Measurements from ENCODE around the gene AK8. TPM values are rescaled to one million over a fixed set of nuclear protein-coding genes. Genes with fewer than 3 reads are reported as not detected.

The AK8 gene
- total and polyA plus RNA-seq, 2 of the 4 experiments (the other 2 are of a cell fraction): under 0.01 to 0.09 TPM

DNA sequence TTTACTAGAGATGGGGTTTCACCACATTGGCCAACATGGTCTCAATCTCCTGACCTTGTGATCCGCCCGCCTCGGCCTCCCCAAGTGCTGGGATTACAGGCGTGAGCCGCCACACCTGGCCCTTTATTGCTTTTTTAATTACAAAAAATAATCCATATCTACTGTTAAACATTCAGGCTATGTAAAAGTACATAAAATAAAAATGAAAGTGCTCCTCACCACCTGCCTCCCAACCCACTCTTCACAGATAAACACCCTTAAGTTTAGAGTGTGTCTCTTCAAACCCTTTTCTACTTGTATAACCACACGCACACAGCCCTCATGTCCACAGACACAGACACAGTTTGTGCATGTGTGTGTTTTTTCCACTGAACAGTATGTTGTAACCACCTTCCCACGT, 49.6 kb upstream of the AK8 start:
- no CpG with 5 or more reads among the region's 7 CpGs for WGBS, 2 experiments (ENCODE audit: extremely low coverage in 2 of 2, insufficient read length in 1 of 2)
- POLR2A ChIA-PET (ENCODE audit: unreplicated experiment): no interaction called here

More for the DNA sequence above, 49.6 kb upstream of the AK8 start:
- no peak overlapping the region for H2BK5ac ChIP-seq (ENCODE audit: low read depth, low read length, poor library complexity, severe bottlenecking)
- H3K9ac ChIP-seq (ENCODE audit: low read depth, low read length): no peak overlapping the region
- H3K23ac ChIP-seq (ENCODE audit: low read depth, low read length): no peak overlapping the region
- peaks cover 6% of the 10 kb centered on the region; the same call in 1 of the 2 replicates for H3K9me1 ChIP-seq (ENCODE audit: insufficient read depth, low read length)
- H3K27ac ChIP-seq (ENCODE audit: insufficient read depth, low read length): no peak overlapping the region
- H4K20me1 ChIP-seq (ENCODE audit: insufficient read depth, low read length): peaks cover 2% of the 10 kb centered on the region; the same call in 1 of the 2 replicates
- no peak overlapping the region for H4K5ac ChIP-seq (ENCODE audit: low read depth, low read length)
- H3K36me3 ChIP-seq (ENCODE audit: control insufficient read depth, insufficient read depth, low read length): peaks cover 26% of the 10 kb centered on the region
- peaks cover 8% of the 10 kb centered on the region for H3K4me1 ChIP-seq (ENCODE audit: control insufficient read depth, insufficient read depth, low read length)
- H2AK9ac ChIP-seq (replicated peaks; ENCODE audit: low read depth, low read length, poor library complexity): no peak overlapping the region
- BruUV-seq (replicated peaks): no TSS peak
- H3K27me3 ChIP-seq (ENCODE audit: control insufficient read depth, insufficient read depth, low read length): no peaks in the 10 kb centered on the region
- in situ Hi-C loops (cut with MboI; ENCODE audit: low sequenced_read_pairs): no loop called here
- H2BK120ac ChIP-seq (ENCODE audit: low read depth, low read length): no peak overlapping the region
- H3K9me3 ChIP-seq (ENCODE audit: control insufficient read depth, insufficient read depth, low read length): no peaks in the 10 kb centered on the region
- no peak overlapping the region for H3K4ac ChIP-seq (ENCODE audit: low read depth, low read length)
- H3K18ac ChIP-seq (ENCODE audit: low read depth, low read length): no peak overlapping the region
- no peak overlapping the region for H3K4me3 ChIP-seq (ENCODE audit: insufficient read depth, low read depth, low read length)
- intact Hi-C loops (cut with micrococcal nuclease): no loop called here
- no peak overlapping the region for H3K4me2 ChIP-seq (ENCODE audit: low read depth, low read length)
- no peak overlapping the region for H3K56ac ChIP-seq (ENCODE audit: extremely low read depth, insufficient read depth, low read length)
- peaks cover 16 to 35% of the 10 kb centered on the region in 2 experiments; a peak in 3 of 4 replicates for H3K79me1 ChIP-seq (ENCODE audit: low read depth in 1 of 2, low read length in 2 of 2)
- TF ChIP-seq, protein P1, sequence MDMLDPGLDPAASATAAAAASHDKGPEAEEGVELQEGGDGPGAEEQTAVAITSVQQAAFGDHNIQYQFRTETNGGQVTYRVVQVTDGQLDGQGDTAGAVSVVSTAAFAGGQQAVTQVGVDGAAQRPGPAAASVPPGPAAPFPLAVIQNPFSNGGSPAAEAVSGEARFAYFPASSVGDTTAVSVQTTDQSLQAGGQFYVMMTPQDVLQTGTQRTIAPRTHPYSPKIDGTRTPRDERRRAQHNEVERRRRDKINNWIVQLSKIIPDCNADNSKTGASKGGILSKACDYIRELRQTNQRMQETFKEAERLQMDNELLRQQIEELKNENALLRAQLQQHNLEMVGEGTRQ (IDR thresholded peaks at IDR 0.05; ENCODE audit: low read depth, low read length): no peak
- H4K91ac ChIP-seq (ENCODE audit: insufficient read depth, low read depth, low read length): no peak overlapping the region
- DNase-seq: no peak
- ATAC-seq (ENCODE audit: low read depth): no peak
- dilution Hi-C loops (cut with HindIII; ENCODE audit: low sequenced_read_pairs, unreplicated experiment): no loop called here
- H2AFZ ChIP-seq (replicated peaks; ENCODE audit: low read length, poor library complexity): no peak overlapping the region
- no peak overlapping the region for H4K8ac ChIP-seq (ENCODE audit: low read depth in 2 of 2, low read length in 2 of 2)
- no peak overlapping the region for H2BK20ac ChIP-seq (ENCODE audit: low read depth, low read length)
- H3K14ac ChIP-seq (replicated peaks; ENCODE audit: low read depth, low read length): no peak overlapping the region
- no peak overlapping the region for H2BK15ac ChIP-seq (ENCODE audit: low read depth, low read length)
- CTCF ChIA-PET: no interaction called here
- H2AK5ac ChIP-seq (ENCODE audit: low read depth, low read length): no peak overlapping the region

Measured in IMR-90 (cell line).